Loucy (cell line): Measurements from ENCODE around the gene EXOC3L4.

Source experiments
- CTCF ChIP-seq: fragments of 200-600 bp; sonication (generic); conservative IDR thresholded peaks from 2 replicates; pipeline ENCODE4 v1.5.1; 2014; ENCODE audit warnings: mild to moderate bottlenecking, antibody characterized with exemption, low read length
- EZH2phosphoT487 ChIP-seq: fragments of 200-600 bp; IDR thresholded peaks from 2 replicates; pipeline ENCODE4 v1.6.1; 2018; ENCODE audit warnings: antibody characterized with exemption, mild to moderate bottlenecking, moderate library complexity, borderline replicate concordance

GRCh38 chr14:103142026-103142425 is 47.5 kb downstream of the EXOC3L4 start:
- TF ChIP-seq CTCF (no peak), EZH2phosphoT487 (no peak)
